ENCODE measurements around the gene VASH1.

DNA sequence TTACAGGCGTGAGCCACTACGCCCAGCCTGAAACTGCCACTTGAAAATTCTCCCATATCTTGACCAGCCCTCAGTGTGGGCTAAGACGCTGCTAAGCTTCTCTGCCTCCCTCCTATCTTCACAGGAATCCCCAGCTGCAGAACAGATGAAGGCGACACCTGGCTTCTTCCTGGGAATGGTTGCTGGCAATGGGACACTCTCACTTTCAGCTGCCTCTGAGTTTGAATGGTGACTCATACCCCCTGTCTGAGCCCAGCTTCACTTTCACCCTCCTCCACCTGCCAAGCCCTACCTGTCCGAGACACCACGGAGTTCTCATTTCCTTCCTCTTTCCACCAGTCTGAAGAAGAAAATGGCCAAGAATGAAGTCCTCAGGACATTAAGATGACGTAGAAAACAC is 18.3 kb upstream of the VASH1 start:
- TF ChIP-seq, protein P1, sequence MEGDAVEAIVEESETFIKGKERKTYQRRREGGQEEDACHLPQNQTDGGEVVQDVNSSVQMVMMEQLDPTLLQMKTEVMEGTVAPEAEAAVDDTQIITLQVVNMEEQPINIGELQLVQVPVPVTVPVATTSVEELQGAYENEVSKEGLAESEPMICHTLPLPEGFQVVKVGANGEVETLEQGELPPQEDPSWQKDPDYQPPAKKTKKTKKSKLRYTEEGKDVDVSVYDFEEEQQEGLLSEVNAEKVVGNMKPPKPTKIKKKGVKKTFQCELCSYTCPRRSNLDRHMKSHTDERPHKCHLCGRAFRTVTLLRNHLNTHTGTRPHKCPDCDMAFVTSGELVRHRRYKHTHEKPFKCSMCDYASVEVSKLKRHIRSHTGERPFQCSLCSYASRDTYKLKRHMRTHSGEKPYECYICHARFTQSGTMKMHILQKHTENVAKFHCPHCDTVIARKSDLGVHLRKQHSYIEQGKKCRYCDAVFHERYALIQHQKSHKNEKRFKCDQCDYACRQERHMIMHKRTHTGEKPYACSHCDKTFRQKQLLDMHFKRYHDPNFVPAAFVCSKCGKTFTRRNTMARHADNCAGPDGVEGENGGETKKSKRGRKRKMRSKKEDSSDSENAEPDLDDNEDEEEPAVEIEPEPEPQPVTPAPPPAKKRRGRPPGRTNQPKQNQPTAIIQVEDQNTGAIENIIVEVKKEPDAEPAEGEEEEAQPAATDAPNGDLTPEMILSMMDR (IDR thresholded peaks at IDR 0.05) = no peak
- TF ChIP-seq POLR2A (IDR thresholded peaks at IDR 0.05) (no peak), POLR2AphosphoS5 (IDR thresholded peaks at IDR 0.05) (no peak), EP300 (IDR thresholded peaks at IDR 0.05) (no peak)

Measured in sigmoid colon (tissue), 4 donors.